ENCODE measurements around the gene SND1.

DNA sequence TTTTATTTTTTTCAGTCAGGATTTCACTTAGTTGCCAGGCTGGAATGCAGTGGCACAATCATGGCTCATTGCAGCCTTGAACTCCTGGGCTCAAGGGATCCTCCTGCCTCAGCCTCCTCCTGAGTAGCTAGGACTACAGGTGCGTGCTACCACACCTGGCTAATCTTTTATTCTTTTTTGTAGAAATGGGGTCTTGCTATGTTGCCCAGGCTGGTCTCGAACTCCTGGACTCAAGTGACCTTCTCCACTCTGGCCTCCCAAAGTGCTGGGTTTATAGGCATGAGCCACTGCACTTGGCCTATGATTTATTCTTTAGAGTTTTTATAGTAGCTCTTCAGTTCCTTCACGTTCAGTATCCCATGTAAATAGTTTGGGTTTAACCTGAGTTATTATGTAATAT is 5.5 kb downstream of the SND1 start:
- TF ChIP-seq CEBPB (IDR thresholded peaks at IDR 0.05): no peak
- no peak for TF ChIP-seq NFIC (IDR thresholded peaks at IDR 0.05)
- TF ChIP-seq, protein P1, sequence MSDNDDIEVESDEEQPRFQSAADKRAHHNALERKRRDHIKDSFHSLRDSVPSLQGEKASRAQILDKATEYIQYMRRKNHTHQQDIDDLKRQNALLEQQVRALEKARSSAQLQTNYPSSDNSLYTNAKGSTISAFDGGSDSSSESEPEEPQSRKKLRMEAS (IDR thresholded peaks at IDR 0.05): no peak
- TF ChIP-seq, protein P2, sequence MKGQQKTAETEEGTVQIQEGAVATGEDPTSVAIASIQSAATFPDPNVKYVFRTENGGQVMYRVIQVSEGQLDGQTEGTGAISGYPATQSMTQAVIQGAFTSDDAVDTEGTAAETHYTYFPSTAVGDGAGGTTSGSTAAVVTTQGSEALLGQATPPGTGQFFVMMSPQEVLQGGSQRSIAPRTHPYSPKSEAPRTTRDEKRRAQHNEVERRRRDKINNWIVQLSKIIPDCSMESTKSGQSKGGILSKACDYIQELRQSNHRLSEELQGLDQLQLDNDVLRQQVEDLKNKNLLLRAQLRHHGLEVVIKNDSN (IDR thresholded peaks at IDR 0.05): no peak
- TF ChIP-seq, protein P3, sequence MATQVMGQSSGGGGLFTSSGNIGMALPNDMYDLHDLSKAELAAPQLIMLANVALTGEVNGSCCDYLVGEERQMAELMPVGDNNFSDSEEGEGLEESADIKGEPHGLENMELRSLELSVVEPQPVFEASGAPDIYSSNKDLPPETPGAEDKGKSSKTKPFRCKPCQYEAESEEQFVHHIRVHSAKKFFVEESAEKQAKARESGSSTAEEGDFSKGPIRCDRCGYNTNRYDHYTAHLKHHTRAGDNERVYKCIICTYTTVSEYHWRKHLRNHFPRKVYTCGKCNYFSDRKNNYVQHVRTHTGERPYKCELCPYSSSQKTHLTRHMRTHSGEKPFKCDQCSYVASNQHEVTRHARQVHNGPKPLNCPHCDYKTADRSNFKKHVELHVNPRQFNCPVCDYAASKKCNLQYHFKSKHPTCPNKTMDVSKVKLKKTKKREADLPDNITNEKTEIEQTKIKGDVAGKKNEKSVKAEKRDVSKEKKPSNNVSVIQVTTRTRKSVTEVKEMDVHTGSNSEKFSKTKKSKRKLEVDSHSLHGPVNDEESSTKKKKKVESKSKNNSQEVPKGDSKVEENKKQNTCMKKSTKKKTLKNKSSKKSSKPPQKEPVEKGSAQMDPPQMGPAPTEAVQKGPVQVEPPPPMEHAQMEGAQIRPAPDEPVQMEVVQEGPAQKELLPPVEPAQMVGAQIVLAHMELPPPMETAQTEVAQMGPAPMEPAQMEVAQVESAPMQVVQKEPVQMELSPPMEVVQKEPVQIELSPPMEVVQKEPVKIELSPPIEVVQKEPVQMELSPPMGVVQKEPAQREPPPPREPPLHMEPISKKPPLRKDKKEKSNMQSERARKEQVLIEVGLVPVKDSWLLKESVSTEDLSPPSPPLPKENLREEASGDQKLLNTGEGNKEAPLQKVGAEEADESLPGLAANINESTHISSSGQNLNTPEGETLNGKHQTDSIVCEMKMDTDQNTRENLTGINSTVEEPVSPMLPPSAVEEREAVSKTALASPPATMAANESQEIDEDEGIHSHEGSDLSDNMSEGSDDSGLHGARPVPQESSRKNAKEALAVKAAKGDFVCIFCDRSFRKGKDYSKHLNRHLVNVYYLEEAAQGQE (IDR thresholded peaks at IDR 0.05; ENCODE audit: low read depth): no peak

Measured in Ishikawa (cell line).